ENCODE results near the gene SNX2. TPM values are rescaled to one million over a fixed set of nuclear protein-coding genes. Genes with fewer than 3 reads are reported as not detected.

The SNX2 gene
- total and polyA plus RNA-seq, 9 of the 15 experiments (the other 6 are each of a cell fraction or from before 2014, with no cell fraction given), result 35.2 to 86.0 (median 58.1) TPM

GRCh38 chr5:122844910-122845228 is 70.0 kb downstream of the SNX2 start (continued):
- TF ChIP-seq HBP1 (CRISPR knock-in tag; IDR thresholded peaks at IDR 0.05), result no peak
- TF ChIP-seq RFX7 (CRISPR knock-in tag; IDR thresholded peaks at IDR 0.05), result no peak
- TF ChIP-seq NCOA6 (IDR thresholded peaks at IDR 0.05), result peak; percentile 52
- TF ChIP-seq DPF2 (IDR thresholded peaks at IDR 0.05), result 0 out of 2 replicates have a peak, but pooled peaks have one; percentile 30
- TF ChIP-seq SNRNP70 (optimal IDR thresholded peaks at IDR 0.05; ENCODE audit: low read depth, low read length), result no peak
- no peak for TF ChIP-seq RAD21 (CRISPR knock-in tag; conservative IDR thresholded peaks at IDR 0.05 in 1 of 2, IDR thresholded peaks at IDR 0.05 in 1 of 2)
- no peak for TF ChIP-seq CBX8 (IDR thresholded peaks at IDR 0.05; ENCODE audit: borderline replicate concordance, extremely low read depth, low read depth, low read length, poor library complexity, severe bottlenecking)
- TF ChIP-seq MCM2 (IDR thresholded peaks at IDR 0.05; ENCODE audit: low read depth), result no peak
- no peak for TF ChIP-seq SAP30 (IDR thresholded peaks at IDR 0.05; ENCODE audit: borderline replicate concordance, insufficient read depth, low read depth, low read length, poor library complexity, severe bottlenecking)
- TF ChIP-seq IRF1 (CRISPR knock-in tag; IDR thresholded peaks at IDR 0.05; ENCODE audit: borderline replicate concordance), result 0 out of 2 replicates have a peak, but pooled peaks have one; percentile 47
- TF ChIP-seq GABPB1 (CRISPR knock-in tag; IDR thresholded peaks at IDR 0.05), result no peak
- TF ChIP-seq GATAD2A (IDR thresholded peaks at IDR 0.05), result no peak
- TF ChIP-seq ZSCAN32 (CRISPR knock-in tag; IDR thresholded peaks at IDR 0.05), result no peak
- TF ChIP-seq ZBTB40 (IDR thresholded peaks at IDR 0.05), result peak; percentile 54; the same call in 1 of the 2 replicates
- TF ChIP-seq ZBTB40 (CRISPR knock-in tag; IDR thresholded peaks at IDR 0.05), result no peak
- no peak for TF ChIP-seq ELF1 (tag; IDR thresholded peaks at IDR 0.05)

All from K562 (cell line).